MM.1S (cell line): ENCODE results near the gene DIPK1B.

Source experiments
- DNase-seq: peaks from one replicate; pipeline ENCODE4 v3.0.0-alpha.2; 2015
- H2AFZ ChIP-seq: fragments of 300-600 bp; sonication (generic); 2 replicates; pipeline ENCODE4 v1.6.0; 2016; ENCODE audit warnings: antibody characterized with exemption, low read length
- H3F3A ChIP-seq: fragments of 300-600 bp; sonication (generic); 2 replicates; pipeline ENCODE4 v1.6.1; 2016; ENCODE audit warnings: mild to moderate bottlenecking, antibody characterized with exemption, low read length, moderate library complexity, mixed read lengths; ENCODE audit not compliant: insufficient read depth
- H3K27ac ChIP-seq: fragments of 300-600 bp; sonication (generic); 2 replicates; pipeline ENCODE4 v1.5.1; 2016; ENCODE audit warnings: mild to moderate bottlenecking, low read length
- H3K27me3 ChIP-seq: fragments of 300-600 bp; sonication (generic); replicated peaks from 2 replicates; pipeline ENCODE4 v1.6.0; 2016; ENCODE audit warnings: low read length; ENCODE audit not compliant: insufficient read depth
- H3K36me3 ChIP-seq: fragments of 300-600 bp; sonication (generic); replicated peaks from 2 replicates; pipeline ENCODE4 v1.6.1; 2016; ENCODE audit warnings: mild to moderate bottlenecking, low read length, mixed read lengths; ENCODE audit not compliant: insufficient read depth
- H3K4me1 ChIP-seq: fragments of 300-600 bp; sonication (generic); 2 replicates; pipeline ENCODE4 v1.6.1; 2016; ENCODE audit warnings: low read length, mixed read lengths
- H3K4me2 ChIP-seq: fragments of 300-600 bp; sonication (generic); 2 replicates; pipeline ENCODE4 v1.6.0; 2016; ENCODE audit warnings: low read depth, low read length
- H3K4me3 ChIP-seq: fragments of 300-600 bp; sonication (generic); 2 replicates; pipeline ENCODE4 v1.5.1; 2016; ENCODE audit warnings: low read length, mixed read lengths
- H3K79me2 ChIP-seq: fragments of 300-600 bp; sonication (generic); 2 replicates; pipeline ENCODE4 v1.6.1; 2016; ENCODE audit warnings: mixed run types, low read length, mixed read lengths
- H3K9ac ChIP-seq: fragments of 300-600 bp; sonication (generic); 2 replicates; pipeline ENCODE4 v1.6.1; 2016; ENCODE audit warnings: low read length, mixed read lengths
- H3K9me2 ChIP-seq: fragments of 300-600 bp; sonication (generic); replicated peaks from 2 replicates; pipeline ENCODE4 v1.6.1; 2016; ENCODE audit warnings: mild to moderate bottlenecking, low read length, mixed read lengths; ENCODE audit not compliant: insufficient read depth
- H3K9me3 ChIP-seq: fragments of 300-600 bp; sonication (generic); replicated peaks from 2 replicates; pipeline ENCODE4 v1.6.1; 2016; ENCODE audit warnings: mild to moderate bottlenecking, low read length, mixed read lengths; ENCODE audit not compliant: insufficient read depth
- H4K20me1 ChIP-seq: fragments of 300-600 bp; sonication (generic); 2 replicates; pipeline ENCODE4 v1.6.1; 2016; ENCODE audit warnings: mild to moderate bottlenecking, low read length, moderate library complexity, mixed read lengths; ENCODE audit not compliant: insufficient read depth
- EZH2 ChIP-seq: fragments of 300-600 bp; sonication (generic); optimal IDR thresholded peaks from 2 replicates; pipeline ENCODE3; 2017; ENCODE audit warnings: low read depth, mild to moderate bottlenecking, antibody characterized with exemption, low read length, mixed read lengths
- EZH2phosphoT487 ChIP-seq: fragments of 300-600 bp; sonication (generic); IDR thresholded peaks from 2 replicates; pipeline ENCODE4 v1.6.1; 2018; ENCODE audit warnings: antibody characterized with exemption, low read length
- TF ChIP-seq, protein P1 (sequence below): fragments of 300-600 bp; sonication (generic); IDR thresholded peaks from 2 replicates; pipeline ENCODE4 v1.5.1; 2016; ENCODE audit warnings: antibody characterized with exemption, low read length, mixed read lengths

The DIPK1B gene

DNA sequence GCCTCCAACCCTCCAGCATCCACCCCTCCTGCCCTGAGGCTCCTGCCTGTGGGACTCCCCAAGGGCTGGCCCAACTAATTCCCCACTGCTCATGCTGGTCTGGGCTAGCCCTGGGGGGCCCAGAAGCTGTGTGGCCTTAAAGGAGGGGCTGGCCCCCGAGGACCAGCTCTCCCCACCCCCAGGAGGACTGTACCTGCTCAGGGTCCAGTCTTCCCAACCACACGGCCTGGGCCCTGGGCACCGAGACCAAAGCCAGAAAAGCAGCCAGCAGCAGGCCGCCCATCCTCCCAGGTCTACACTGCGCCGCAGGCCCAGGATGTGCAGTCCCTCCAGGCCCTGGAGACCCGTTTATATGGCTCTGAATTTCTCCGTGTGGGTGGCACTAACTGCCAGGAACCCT, 35.8 kb downstream of the DIPK1B start, which contains the start of gene LCN6:
Gene LCN6, minus strand, starts transcription at position 325 of the 400 bp plus-strand sequence. Its CDS starts 42 bp downstream, at position 283.
- Histone ChIP-seq H3K9me2 (no peaks in the 10 kb centered on the region), H3K4me1 (no peaks in the 10 kb centered on the region), H3K36me3 (no peaks in the 10 kb centered on the region), H2AFZ (no peak within 1 kb of the TSS), H4K20me1 (no peaks in the 10 kb centered on the region), H3K27me3 (peaks cover 96% of the 10 kb centered on the region), H3K27ac (no peak within 1 kb of the TSS), H3K79me2 (no peaks in the 10 kb centered on the region), H3K4me2 (no peak within 1 kb of the TSS), H3K4me3 (no peak within 1 kb of the TSS), H3F3A (no peaks in the 10 kb centered on the region), H3K9ac (no peak within 1 kb of the TSS), H3K9me3 (no peaks in the 10 kb centered on the region)
- TF ChIP-seq EZH2phosphoT487 (no peak), EZH2 (no peak)
- TF ChIP-seq, protein P1, sequence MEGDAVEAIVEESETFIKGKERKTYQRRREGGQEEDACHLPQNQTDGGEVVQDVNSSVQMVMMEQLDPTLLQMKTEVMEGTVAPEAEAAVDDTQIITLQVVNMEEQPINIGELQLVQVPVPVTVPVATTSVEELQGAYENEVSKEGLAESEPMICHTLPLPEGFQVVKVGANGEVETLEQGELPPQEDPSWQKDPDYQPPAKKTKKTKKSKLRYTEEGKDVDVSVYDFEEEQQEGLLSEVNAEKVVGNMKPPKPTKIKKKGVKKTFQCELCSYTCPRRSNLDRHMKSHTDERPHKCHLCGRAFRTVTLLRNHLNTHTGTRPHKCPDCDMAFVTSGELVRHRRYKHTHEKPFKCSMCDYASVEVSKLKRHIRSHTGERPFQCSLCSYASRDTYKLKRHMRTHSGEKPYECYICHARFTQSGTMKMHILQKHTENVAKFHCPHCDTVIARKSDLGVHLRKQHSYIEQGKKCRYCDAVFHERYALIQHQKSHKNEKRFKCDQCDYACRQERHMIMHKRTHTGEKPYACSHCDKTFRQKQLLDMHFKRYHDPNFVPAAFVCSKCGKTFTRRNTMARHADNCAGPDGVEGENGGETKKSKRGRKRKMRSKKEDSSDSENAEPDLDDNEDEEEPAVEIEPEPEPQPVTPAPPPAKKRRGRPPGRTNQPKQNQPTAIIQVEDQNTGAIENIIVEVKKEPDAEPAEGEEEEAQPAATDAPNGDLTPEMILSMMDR: no peak
- DNase-seq: no peak

DNA sequence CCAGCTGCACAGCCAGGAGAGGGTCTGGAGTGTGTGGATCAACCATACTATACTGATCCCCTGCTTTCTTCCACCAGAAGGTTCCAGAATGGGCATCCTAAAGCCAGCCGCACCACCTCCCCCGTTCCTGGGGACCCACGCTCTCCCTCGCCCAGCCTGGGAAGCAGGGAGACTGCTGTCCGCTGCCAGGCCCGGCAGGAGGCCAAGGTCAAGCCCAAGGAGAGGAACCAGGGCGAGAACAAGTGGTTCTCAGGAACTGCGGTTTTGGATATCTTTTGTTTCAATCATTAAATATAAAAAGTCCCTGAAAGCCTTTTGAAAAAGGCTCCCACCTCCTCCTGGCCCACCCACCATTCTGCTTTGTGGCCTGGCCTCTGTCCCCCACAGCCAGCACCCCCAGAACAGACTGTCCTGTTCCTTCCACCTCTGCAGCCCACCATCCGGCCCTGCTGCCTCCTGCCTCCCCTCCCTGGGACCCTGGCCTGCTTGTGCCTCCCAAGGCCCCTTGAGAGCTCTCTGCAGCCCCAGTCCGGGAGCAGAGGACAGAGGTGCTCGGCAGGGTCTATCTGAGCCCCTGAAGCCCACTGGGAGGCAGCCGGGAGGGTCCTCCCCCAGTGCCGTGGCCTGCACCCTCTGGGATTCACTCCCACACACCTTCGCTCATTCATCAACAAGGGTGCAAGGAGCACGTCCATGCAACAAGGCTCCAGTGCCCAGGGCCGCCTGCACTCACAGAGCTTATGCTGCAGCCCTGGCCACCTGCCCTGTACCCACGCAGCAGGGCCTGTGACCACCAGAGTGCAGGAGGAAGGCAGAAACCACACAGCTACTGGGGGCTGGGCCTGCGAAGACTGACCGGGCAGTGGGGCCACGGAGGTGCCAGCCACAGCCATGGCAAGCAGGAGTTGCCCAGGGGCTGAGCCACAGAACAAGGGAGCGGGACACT, 36.6 kb downstream of the DIPK1B start:
- peaks cover 96% of the 10 kb centered on the region for H3K27me3 ChIP-seq

DNA sequence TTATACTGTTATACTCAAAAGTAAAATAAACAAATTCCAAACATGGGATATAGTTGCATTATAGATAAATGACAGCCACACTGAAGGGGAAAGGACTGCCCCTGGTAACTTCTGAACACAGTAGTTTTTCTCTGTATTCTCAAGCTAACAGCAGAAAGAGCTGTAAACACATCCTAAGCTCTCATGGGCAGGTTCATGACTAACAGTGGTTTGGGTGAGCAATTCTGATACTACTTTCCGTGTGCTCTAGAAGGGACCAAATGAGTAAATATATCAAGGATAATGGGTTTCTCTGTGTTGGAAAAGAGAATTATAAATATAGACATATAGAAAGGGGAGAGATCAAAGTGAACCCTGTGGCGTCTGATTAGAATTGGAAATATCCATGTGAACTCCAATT, 38.2 kb downstream of the DIPK1B start:
- Histone ChIP-seq H3K79me2 (no peaks in the 10 kb centered on the region), H3K9me2 (no peaks in the 10 kb centered on the region), H3K27ac (no peak overlapping the region), H3K36me3 (no peaks in the 10 kb centered on the region), H3K4me1 (no peaks in the 10 kb centered on the region), H3K27me3 (peaks cover 96% of the 10 kb centered on the region), H3F3A (no peaks in the 10 kb centered on the region), H3K4me2 (no peak overlapping the region), H2AFZ (no peak overlapping the region), H4K20me1 (no peaks in the 10 kb centered on the region), H3K4me3 (no peak overlapping the region), H3K9ac (no peak overlapping the region), H3K9me3 (no peaks in the 10 kb centered on the region)
- DNase-seq: no peak
- TF ChIP-seq EZH2phosphoT487 (no peak), EZH2 (no peak)
- TF ChIP-seq, protein P1: no peak

More for the DNA sequence above, 36.6 kb downstream of the DIPK1B start:
- Histone ChIP-seq H3K27ac (no peak overlapping the region), H3K4me1 (no peaks in the 10 kb centered on the region), H2AFZ (no peak overlapping the region), H3K4me2 (no peak overlapping the region), H3F3A (no peaks in the 10 kb centered on the region), H3K36me3 (no peaks in the 10 kb centered on the region), H3K79me2 (no peaks in the 10 kb centered on the region), H3K9me2 (no peaks in the 10 kb centered on the region), H3K9ac (no peak overlapping the region), H4K20me1 (no peaks in the 10 kb centered on the region), H3K4me3 (no peak overlapping the region), H3K9me3 (no peaks in the 10 kb centered on the region)
- no peak for DNase-seq
- TF ChIP-seq EZH2phosphoT487 (no peak), EZH2 (no peak)
- TF ChIP-seq, protein P1: no peak
